ENCODE results near the gene HLA-A. TPM values are rescaled to one million over a fixed set of nuclear protein-coding genes. Genes with fewer than 3 reads are reported as not detected.

Gene HLA-A
- total RNA-seq, 1 experiment from 2014 or later: 451 TPM

GRCh38 chr6:29947077-29947980, 5.0 kb downstream of the HLA-A start:
- BruUV-seq (replicated peaks): no TSS peak
- intact Hi-C loops (cut with micrococcal nuclease; ENCODE audit: unreplicated experiment): no loop called here
- no peak overlapping the region for H3K27ac Mint-ChIP-seq (ENCODE audit: unreplicated experiment)
- no peak overlapping the region for H3K4me3 Mint-ChIP-seq (ENCODE audit: low read depth, unreplicated experiment)
- no peak for DNase-seq
- no peaks in the 10 kb centered on the region for H3K9me3 Mint-ChIP-seq (ENCODE audit: low read depth, unreplicated experiment)
- H3K36me3 Mint-ChIP-seq (ENCODE audit: insufficient read depth, unreplicated experiment): peaks cover 24% of the 10 kb centered on the region
- no peaks in the 10 kb centered on the region for H3K27me3 Mint-ChIP-seq (ENCODE audit: unreplicated experiment)
- peaks cover 12% of the 10 kb centered on the region for H3K4me1 Mint-ChIP-seq (ENCODE audit: low read depth, unreplicated experiment)
- CTCF ChIA-PET: no interaction called here
- no peak for TF ChIP-seq CTCF (IDR thresholded peaks at IDR 0.05; ENCODE audit: unreplicated experiment)

- intact Hi-C loops (cut with micrococcal nuclease; ENCODE audit: unreplicated experiment): no loop called here
- Mint-ChIP-seq H3K27ac (ENCODE audit: unreplicated experiment) (no peak overlapping the region), H3K4me1 (ENCODE audit: low read depth, unreplicated experiment) (peaks cover 12% of the 10 kb centered on the region), H3K27me3 (ENCODE audit: unreplicated experiment) (no peaks in the 10 kb centered on the region), H3K36me3 (ENCODE audit: insufficient read depth, unreplicated experiment) (peaks cover 14% of the 10 kb centered on the region), H3K9me3 (ENCODE audit: low read depth, unreplicated experiment) (no peaks in the 10 kb centered on the region), H3K4me3 (ENCODE audit: low read depth, unreplicated experiment) (no peak overlapping the region)
- DNase-seq: no peak
- no TSS peak for BruUV-seq (replicated peaks)
- CTCF ChIA-PET: no interaction called here
- TF ChIP-seq CTCF (IDR thresholded peaks at IDR 0.05; ENCODE audit: unreplicated experiment): no peak
Measured at GRCh38 chr6:29948277-29948676, 5.9 kb downstream of the HLA-A start.

- BruUV-seq (replicated peaks): no TSS peak
- H3K9me3 Mint-ChIP-seq (ENCODE audit: low read depth, unreplicated experiment): no peaks in the 10 kb centered on the region
- CTCF ChIA-PET: no interaction called here
Measured at GRCh38 chr6:29949934-29950333, 7.6 kb downstream of the HLA-A start.

GRCh38 chr6:29951882-29952281, 9.6 kb downstream of the HLA-A start:
- Mint-ChIP-seq H3K9me3 (ENCODE audit: low read depth, unreplicated experiment) (no peaks in the 10 kb centered on the region), H3K4me1 (ENCODE audit: low read depth, unreplicated experiment) (no peaks in the 10 kb centered on the region), H3K27me3 (ENCODE audit: unreplicated experiment) (no peaks in the 10 kb centered on the region), H3K4me3 (ENCODE audit: low read depth, unreplicated experiment) (no peak overlapping the region), H3K36me3 (ENCODE audit: insufficient read depth, unreplicated experiment) (no peaks in the 10 kb centered on the region), H3K27ac (ENCODE audit: unreplicated experiment) (no peak overlapping the region)
- CTCF ChIA-PET: no interaction called here
- no TSS peak for BruUV-seq (replicated peaks)
- no peak for DNase-seq
- intact Hi-C loops (cut with micrococcal nuclease; ENCODE audit: unreplicated experiment): no loop called here
- no peak for TF ChIP-seq CTCF (IDR thresholded peaks at IDR 0.05; ENCODE audit: unreplicated experiment)

More at GRCh38 chr6:29949934-29950333, 7.6 kb downstream of the HLA-A start:
- intact Hi-C loops (cut with micrococcal nuclease; ENCODE audit: unreplicated experiment): no loop called here
- no peak for DNase-seq
- no peak for TF ChIP-seq CTCF (IDR thresholded peaks at IDR 0.05; ENCODE audit: unreplicated experiment)
- no peak overlapping the region for H3K27ac Mint-ChIP-seq (ENCODE audit: unreplicated experiment)
- H3K4me3 Mint-ChIP-seq (ENCODE audit: low read depth, unreplicated experiment): no peak overlapping the region
- H3K36me3 Mint-ChIP-seq (ENCODE audit: insufficient read depth, unreplicated experiment): peaks cover 10% of the 10 kb centered on the region
- H3K4me1 Mint-ChIP-seq (ENCODE audit: low read depth, unreplicated experiment): peaks cover 12% of the 10 kb centered on the region
- H3K27me3 Mint-ChIP-seq (ENCODE audit: unreplicated experiment): no peaks in the 10 kb centered on the region

Data from Calu3 (cell line).